HEK293 (cell line): Measurements from ENCODE around the gene SDC3.
"Not testable (repeated sequence)": the region's sequence is repeated elsewhere in the genome, so short reads cannot be mapped to it uniquely, and the experiment has no call there.

Experiments
- CTCF ChIA-PET: fragments of 350-600 bp; formaldehyde crosslinking; extraction: SDS; loops from one replicate; lab custom pipeline; 2021; ENCODE audit warnings: antibody characterized with exemption; lab: Yijun Ruan, JAX
- POLR2A ChIA-PET: fragments of 300-600 bp; formaldehyde crosslinking; extraction: SDS; loops from one replicate; lab custom pipeline; 2020; ENCODE audit warnings: antibody characterized with exemption, inconsistent platforms; lab: Yijun Ruan, JAX
- H3K27ac ChIP-seq: fragments of 200-500 bp; sonication (Bioruptor generic); 2 replicates; pipeline ENCODE4 v1.5.1; 2014; ENCODE audit warnings: low read depth, low read length, control low read depth, inconsistent platforms; ENCODE audit errors: extremely low read depth
- H3K36me3 ChIP-seq, 2 experiments: fragments of 200-500 bp in 1 of 2; sonication (Bioruptor generic) in 1 of 2; 1 replicate in 1 of 2; 2 replicates in 1 of 2; pipeline ENCODE4 v1.5.1; 2014 to 2017; ENCODE audit warnings: inconsistent platforms in 2 of 2, low read length in 2 of 2; ENCODE audit not compliant: control insufficient read depth in 2 of 2, insufficient read depth in 1 of 2
- H3K4me1 ChIP-seq: fragments of 200-500 bp; sonication (Bioruptor generic); 2 replicates; pipeline ENCODE4 v1.5.1; 2014; ENCODE audit warnings: mild to moderate bottlenecking, low read length, inconsistent platforms; ENCODE audit not compliant: control insufficient read depth, insufficient read depth
- H3K4me3 ChIP-seq: 2 replicates; pipeline ENCODE4 v1.5.1; 2011; ENCODE audit warnings: low read depth, mild to moderate bottlenecking, control low read depth, low read length, moderate library complexity
- H3K9me3 ChIP-seq: fragments of 200-500 bp; sonication (Bioruptor generic); 2 replicates; pipeline ENCODE4 v1.5.1; 2014; ENCODE audit warnings: low read depth, low read length, inconsistent platforms; ENCODE audit not compliant: control insufficient read depth, insufficient read depth
- HOXC10 ChIP-seq: sonication (generic); formaldehyde crosslinking; IDR thresholded peaks from 2 replicates; pipeline ENCODE4 v1.8.1; 2023; ENCODE audit warnings: mild to moderate bottlenecking, missing genetic modification reagents
- SETDB1 ChIP-seq: IDR thresholded peaks from one replicate; pipeline ENCODE4 v1.6.1; 2017; ENCODE audit warnings: mild to moderate bottlenecking, low read length, moderate library complexity, mixed read lengths; ENCODE audit not compliant: insufficient read length
- SP7 ChIP-seq: fragments of 450-650 bp; formaldehyde crosslinking; IDR thresholded peaks from 2 replicates; pipeline ENCODE4 v1.5.1; 2016; ENCODE audit warnings: missing biosample characterization, missing genetic modification characterization
- WT1 ChIP-seq: fragments of 450-650 bp; formaldehyde crosslinking; IDR thresholded peaks from 2 replicates; pipeline ENCODE4 v1.5.1; 2016; ENCODE audit warnings: missing biosample characterization, missing genetic modification characterization
- ZNF112 ChIP-seq: fragments of 450-650 bp; formaldehyde crosslinking; IDR thresholded peaks from 2 replicates; pipeline ENCODE4 v1.5.0; 2017; ENCODE audit warnings: missing biosample characterization, missing genetic modification characterization
- ZNF146 ChIP-seq: fragments of 450-650 bp; formaldehyde crosslinking; IDR thresholded peaks from 2 replicates; pipeline ENCODE4 v1.5.1; 2016; ENCODE audit warnings: missing biosample characterization, missing genetic modification characterization
- ZNF202 ChIP-seq: fragments of 450-650 bp; formaldehyde crosslinking; IDR thresholded peaks from 2 replicates; pipeline ENCODE4 v1.5.1; 2016; ENCODE audit warnings: missing biosample characterization, missing genetic modification characterization, borderline replicate concordance
- ZNF585B ChIP-seq: fragments of 450-650 bp; formaldehyde crosslinking; IDR thresholded peaks from 2 replicates; pipeline ENCODE4 v1.5.1; 2016; ENCODE audit warnings: missing biosample characterization, missing genetic modification characterization
- ZNF677 ChIP-seq: fragments of 450-650 bp; IDR thresholded peaks from 2 replicates; pipeline ENCODE4 v1.5.0; 2018; ENCODE audit warnings: missing biosample characterization, mild to moderate bottlenecking, missing genetic modification characterization, moderate library complexity
- ZXDB ChIP-seq: fragments of 450-650 bp; formaldehyde crosslinking; IDR thresholded peaks from 2 replicates; pipeline ENCODE4 v1.5.1; 2016; ENCODE audit warnings: missing biosample characterization, missing genetic modification characterization
- TF ChIP-seq, protein P1 (sequence below): fragments of 450-650 bp; formaldehyde crosslinking; IDR thresholded peaks from 2 replicates; pipeline ENCODE4 v1.5.1; 2016; ENCODE audit warnings: missing biosample characterization, missing genetic modification characterization, borderline replicate concordance
- TF ChIP-seq, protein P2 (sequence below): fragments of 450-650 bp; formaldehyde crosslinking; IDR thresholded peaks from 2 replicates; pipeline ENCODE4 v1.5.1; 2016; ENCODE audit warnings: missing biosample characterization, missing genetic modification characterization, low read depth
- TF ChIP-seq, protein P3 (sequence below): IDR thresholded peaks from 2 replicates; pipeline ENCODE4 v1.6.1; 2011; ENCODE audit warnings: mild to moderate bottlenecking, low read depth, low read length, borderline replicate concordance
- TF ChIP-seq, protein P4 (sequence below): fragments of 450-650 bp; formaldehyde crosslinking; IDR thresholded peaks from 2 replicates; pipeline ENCODE4 v1.5.1; 2017; ENCODE audit warnings: missing biosample characterization, missing genetic modification characterization
- TF ChIP-seq, protein P5 (sequence below): fragments of 450-650 bp; IDR thresholded peaks from 2 replicates; pipeline ENCODE4 v1.5.1; 2018; ENCODE audit warnings: missing biosample characterization, missing genetic modification characterization

The SDC3 gene

DNA sequence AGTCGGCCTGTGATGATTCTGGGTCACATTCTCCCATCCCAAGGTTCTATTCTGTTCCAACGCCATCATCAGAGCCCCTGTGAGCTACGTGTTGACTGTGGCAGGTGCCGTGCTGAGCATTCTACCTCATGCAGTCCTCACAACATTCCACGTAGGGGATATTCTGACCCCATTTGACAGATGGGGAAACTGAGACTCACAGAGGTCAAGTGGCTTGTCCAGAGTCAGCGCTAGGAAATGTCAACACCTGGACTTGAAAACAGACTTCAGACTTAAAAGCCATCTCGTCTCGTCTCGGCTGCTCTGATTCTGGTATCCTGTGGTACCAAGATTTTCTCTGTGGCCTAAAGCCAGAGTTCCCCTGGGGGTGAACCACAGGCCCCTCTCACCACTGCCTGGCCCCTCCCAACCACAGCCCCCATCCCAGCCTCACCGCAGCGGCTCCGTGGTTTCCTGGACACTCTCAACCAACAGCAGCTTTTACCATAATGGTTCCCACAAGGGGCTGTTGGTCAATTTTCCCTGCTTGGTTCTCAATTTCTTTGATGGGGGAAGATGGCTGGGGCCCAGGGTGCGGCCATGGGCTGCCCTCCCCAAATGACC, 39.6 kb downstream of the SDC3 start (continued):
- TF ChIP-seq, protein P1, sequence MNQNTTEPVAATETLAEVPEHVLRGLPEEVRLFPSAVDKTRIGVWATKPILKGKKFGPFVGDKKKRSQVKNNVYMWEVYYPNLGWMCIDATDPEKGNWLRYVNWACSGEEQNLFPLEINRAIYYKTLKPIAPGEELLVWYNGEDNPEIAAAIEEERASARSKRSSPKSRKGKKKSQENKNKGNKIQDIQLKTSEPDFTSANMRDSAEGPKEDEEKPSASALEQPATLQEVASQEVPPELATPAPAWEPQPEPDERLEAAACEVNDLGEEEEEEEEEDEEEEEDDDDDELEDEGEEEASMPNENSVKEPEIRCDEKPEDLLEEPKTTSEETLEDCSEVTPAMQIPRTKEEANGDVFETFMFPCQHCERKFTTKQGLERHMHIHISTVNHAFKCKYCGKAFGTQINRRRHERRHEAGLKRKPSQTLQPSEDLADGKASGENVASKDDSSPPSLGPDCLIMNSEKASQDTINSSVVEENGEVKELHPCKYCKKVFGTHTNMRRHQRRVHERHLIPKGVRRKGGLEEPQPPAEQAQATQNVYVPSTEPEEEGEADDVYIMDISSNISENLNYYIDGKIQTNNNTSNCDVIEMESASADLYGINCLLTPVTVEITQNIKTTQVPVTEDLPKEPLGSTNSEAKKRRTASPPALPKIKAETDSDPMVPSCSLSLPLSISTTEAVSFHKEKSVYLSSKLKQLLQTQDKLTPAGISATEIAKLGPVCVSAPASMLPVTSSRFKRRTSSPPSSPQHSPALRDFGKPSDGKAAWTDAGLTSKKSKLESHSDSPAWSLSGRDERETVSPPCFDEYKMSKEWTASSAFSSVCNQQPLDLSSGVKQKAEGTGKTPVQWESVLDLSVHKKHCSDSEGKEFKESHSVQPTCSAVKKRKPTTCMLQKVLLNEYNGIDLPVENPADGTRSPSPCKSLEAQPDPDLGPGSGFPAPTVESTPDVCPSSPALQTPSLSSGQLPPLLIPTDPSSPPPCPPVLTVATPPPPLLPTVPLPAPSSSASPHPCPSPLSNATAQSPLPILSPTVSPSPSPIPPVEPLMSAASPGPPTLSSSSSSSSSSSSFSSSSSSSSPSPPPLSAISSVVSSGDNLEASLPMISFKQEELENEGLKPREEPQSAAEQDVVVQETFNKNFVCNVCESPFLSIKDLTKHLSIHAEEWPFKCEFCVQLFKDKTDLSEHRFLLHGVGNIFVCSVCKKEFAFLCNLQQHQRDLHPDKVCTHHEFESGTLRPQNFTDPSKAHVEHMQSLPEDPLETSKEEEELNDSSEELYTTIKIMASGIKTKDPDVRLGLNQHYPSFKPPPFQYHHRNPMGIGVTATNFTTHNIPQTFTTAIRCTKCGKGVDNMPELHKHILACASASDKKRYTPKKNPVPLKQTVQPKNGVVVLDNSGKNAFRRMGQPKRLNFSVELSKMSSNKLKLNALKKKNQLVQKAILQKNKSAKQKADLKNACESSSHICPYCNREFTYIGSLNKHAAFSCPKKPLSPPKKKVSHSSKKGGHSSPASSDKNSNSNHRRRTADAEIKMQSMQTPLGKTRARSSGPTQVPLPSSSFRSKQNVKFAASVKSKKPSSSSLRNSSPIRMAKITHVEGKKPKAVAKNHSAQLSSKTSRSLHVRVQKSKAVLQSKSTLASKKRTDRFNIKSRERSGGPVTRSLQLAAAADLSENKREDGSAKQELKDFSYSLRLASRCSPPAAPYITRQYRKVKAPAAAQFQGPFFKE (tag by site-specific recombination), result no peak
- no peak for TF ChIP-seq ZNF585B (tag by site-specific recombination)

DNA sequence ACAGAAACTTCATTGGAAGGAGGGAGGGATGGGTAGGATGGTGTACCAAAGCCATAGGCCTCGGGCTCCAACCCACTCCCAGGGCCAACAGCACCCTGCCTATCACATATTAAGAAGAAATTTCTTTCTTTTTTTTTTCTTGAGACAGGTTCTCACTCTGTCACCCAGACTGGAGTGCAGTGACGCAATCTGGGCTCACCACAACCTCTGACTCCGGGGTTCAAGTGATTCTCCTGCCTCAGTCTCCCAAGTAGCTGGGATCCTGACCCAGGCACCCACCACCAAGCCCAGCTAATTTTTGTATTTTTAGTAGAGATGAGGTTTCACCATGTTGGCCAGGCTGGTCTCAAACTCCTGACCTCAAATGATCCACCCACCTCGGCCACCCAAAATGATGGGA, 40.5 kb downstream of the SDC3 start:
- H3K36me3 ChIP-seq, result peaks cover 0 to 13% of the 10 kb centered on the region in 2 experiments; a peak in 1 of 3 replicates
- H3K27ac ChIP-seq, H3K4me1 ChIP-seq, H3K4me3 ChIP-seq, H3K9me3 ChIP-seq, POLR2A ChIA-PET: not testable (repeated sequence)
- CTCF ChIA-PET, result interaction anchor here (0.8 to 1.1 kb wide), 2 partner anchors 67 to 85 kb away, joined by 3 read pairs; no protein-coding TSS in a partner anchor

DNA sequence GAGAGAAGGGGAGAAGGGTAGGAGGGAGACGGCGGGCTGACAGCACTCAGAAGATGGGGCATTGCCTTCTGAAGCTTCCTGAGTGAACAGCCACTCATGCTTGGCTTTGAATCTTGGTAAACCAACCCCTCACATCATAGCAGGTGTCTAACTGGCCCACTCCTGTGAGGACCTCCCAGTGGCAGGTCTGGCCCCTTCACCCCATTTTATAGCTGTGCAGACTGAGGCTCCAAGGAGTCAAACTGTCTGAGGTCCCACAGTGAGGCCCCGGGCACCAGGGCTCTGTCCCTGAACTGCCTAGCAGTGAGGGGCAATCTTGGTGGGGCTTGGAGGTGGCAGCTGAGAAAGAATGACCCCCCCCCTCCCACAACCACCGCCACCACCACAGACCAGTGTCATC, 41.0 kb downstream of the SDC3 start:
- H3K36me3 ChIP-seq, result peaks cover 0 to 8% of the 10 kb centered on the region in 2 experiments; a peak in 1 of 3 replicates
- CTCF ChIA-PET, result interaction anchor here (0.6 to 1.6 kb wide), 6 partner anchors 27 to 86 kb away, joined by 3 read pairs; no protein-coding TSS in a partner anchor
- H3K27ac ChIP-seq, result no peak overlapping the region
- no peaks in the 10 kb centered on the region for H3K9me3 ChIP-seq
- no peaks in the 10 kb centered on the region for H3K4me1 ChIP-seq
- TF ChIP-seq SP7 (tag by site-specific recombination) (no peak), HOXC10 (CRISPR knock-in tag) (no peak), SETDB1 (no peak), ZNF112 (no peak), ZNF146 (tag by site-specific recombination) (no peak), ZNF202 (tag by site-specific recombination) (no peak)
- TF ChIP-seq, protein P2, sequence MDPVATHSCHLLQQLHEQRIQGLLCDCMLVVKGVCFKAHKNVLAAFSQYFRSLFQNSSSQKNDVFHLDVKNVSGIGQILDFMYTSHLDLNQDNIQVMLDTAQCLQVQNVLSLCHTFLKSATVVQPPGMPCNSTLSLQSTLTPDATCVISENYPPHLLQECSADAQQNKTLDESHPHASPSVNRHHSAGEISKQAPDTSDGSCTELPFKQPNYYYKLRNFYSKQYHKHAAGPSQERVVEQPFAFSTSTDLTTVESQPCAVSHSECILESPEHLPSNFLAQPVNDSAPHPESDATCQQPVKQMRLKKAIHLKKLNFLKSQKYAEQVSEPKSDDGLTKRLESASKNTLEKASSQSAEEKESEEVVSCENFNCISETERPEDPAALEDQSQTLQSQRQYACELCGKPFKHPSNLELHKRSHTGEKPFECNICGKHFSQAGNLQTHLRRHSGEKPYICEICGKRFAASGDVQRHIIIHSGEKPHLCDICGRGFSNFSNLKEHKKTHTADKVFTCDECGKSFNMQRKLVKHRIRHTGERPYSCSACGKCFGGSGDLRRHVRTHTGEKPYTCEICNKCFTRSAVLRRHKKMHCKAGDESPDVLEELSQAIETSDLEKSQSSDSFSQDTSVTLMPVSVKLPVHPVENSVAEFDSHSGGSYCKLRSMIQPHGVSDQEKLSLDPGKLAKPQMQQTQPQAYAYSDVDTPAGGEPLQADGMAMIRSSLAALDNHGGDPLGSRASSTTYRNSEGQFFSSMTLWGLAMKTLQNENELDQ, result no peak
- TF ChIP-seq, all 188 proteins: peak for 0
- no peak overlapping the region for H3K4me3 ChIP-seq
- POLR2A ChIA-PET, result interaction anchor here (1.2 kb wide), 1 partner anchor 12 kb away, joined by 3 read pairs; no protein-coding TSS in a partner anchor

DNA sequence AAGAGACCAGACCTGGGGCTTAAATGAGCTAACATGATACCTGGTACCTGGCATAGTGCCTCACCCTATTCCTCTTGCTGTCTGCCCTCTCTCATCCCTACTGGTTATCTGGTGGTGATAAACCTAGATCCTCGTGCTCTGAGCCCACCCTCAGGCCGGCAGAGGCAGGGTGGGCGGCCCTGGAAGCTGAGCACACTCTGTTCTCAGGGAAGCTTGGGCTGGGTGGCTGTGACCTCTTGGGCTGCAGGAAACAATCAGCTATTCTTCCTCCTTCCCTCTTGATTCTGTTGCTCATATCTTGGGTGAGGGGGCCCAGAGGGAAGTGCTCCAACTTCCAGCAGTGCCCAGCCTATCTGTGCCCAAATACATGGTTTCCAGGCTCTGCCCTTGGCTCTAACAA, 42.0 kb downstream of the SDC3 start:
- POLR2A ChIA-PET, result interaction anchor here (1.2 kb wide), 1 partner anchor 13 kb away, joined by 3 read pairs; no protein-coding TSS in a partner anchor
- Histone ChIP-seq H3K4me3 (no peak overlapping the region), H3K36me3 (no peaks in the 10 kb centered on the region), H3K4me1 (no peaks in the 10 kb centered on the region), H3K9me3 (no peaks in the 10 kb centered on the region), H3K27ac (no peak overlapping the region)
- CTCF ChIA-PET, result interaction anchor here (1.3 to 1.6 kb wide), 2 partner anchors 45 to 65 kb away, joined by 3 to 9 read pairs; no protein-coding TSS in a partner anchor
- TF ChIP-seq WT1 (tag by site-specific recombination), result no peak
- TF ChIP-seq ZXDB (tag by site-specific recombination), result no peak
- TF ChIP-seq ZNF677 (tag by site-specific recombination), result no peak
- TF ChIP-seq, protein P3, sequence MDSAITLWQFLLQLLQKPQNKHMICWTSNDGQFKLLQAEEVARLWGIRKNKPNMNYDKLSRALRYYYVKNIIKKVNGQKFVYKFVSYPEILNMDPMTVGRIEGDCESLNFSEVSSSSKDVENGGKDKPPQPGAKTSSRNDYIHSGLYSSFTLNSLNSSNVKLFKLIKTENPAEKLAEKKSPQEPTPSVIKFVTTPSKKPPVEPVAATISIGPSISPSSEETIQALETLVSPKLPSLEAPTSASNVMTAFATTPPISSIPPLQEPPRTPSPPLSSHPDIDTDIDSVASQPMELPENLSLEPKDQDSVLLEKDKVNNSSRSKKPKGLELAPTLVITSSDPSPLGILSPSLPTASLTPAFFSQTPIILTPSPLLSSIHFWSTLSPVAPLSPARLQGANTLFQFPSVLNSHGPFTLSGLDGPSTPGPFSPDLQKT, result no peak
- TF ChIP-seq, protein P4, sequence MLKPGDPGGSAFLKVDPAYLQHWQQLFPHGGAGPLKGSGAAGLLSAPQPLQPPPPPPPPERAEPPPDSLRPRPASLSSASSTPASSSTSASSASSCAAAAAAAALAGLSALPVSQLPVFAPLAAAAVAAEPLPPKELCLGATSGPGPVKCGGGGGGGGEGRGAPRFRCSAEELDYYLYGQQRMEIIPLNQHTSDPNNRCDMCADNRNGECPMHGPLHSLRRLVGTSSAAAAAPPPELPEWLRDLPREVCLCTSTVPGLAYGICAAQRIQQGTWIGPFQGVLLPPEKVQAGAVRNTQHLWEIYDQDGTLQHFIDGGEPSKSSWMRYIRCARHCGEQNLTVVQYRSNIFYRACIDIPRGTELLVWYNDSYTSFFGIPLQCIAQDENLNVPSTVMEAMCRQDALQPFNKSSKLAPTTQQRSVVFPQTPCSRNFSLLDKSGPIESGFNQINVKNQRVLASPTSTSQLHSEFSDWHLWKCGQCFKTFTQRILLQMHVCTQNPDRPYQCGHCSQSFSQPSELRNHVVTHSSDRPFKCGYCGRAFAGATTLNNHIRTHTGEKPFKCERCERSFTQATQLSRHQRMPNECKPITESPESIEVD (tag by site-specific recombination), result no peak
- TF ChIP-seq, protein P5, sequence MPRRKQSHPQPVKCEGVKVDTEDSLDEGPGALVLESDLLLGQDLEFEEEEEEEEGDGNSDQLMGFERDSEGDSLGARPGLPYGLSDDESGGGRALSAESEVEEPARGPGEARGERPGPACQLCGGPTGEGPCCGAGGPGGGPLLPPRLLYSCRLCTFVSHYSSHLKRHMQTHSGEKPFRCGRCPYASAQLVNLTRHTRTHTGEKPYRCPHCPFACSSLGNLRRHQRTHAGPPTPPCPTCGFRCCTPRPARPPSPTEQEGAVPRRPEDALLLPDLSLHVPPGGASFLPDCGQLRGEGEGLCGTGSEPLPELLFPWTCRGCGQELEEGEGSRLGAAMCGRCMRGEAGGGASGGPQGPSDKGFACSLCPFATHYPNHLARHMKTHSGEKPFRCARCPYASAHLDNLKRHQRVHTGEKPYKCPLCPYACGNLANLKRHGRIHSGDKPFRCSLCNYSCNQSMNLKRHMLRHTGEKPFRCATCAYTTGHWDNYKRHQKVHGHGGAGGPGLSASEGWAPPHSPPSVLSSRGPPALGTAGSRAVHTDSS, result no peak
